Astrocyte of the hippocampus (primary cell): Measurements from ENCODE around the gene MARCHF10.
"Not testable (repeated sequence)": the region's sequence is repeated elsewhere in the genome, so short reads cannot be mapped to it uniquely, and the experiment has no call there.

Experiments
- DNase-seq: peaks from one replicate; pipeline ENCODE4 v3.0.0; 2011; ENCODE audit warnings: low read depth, low spot score

Gene MARCHF10

GRCh38 chr17:62807812-62808575, at the start of gene MARCHF10:
MARCHF10 (minus strand) TSS chr17:62808314; CDS start chr17:62801735, 6,579 bp downstream.
- DNase-seq = peak; percentile 62

GRCh38 chr17:62857526-62857925, 49.4 kb upstream of the MARCHF10 start:
- no peak for DNase-seq

GRCh38 chr17:62856594-62856993, 48.5 kb upstream of the MARCHF10 start:
- DNase-seq = no peak

- no peak for DNase-seq
These were observed 47.0 kb upstream of the MARCHF10 start for GRCh38 chr17:62855156-62855555.

- DNase-seq = no peak
These were observed 46.1 kb upstream of the MARCHF10 start for GRCh38 chr17:62854098-62854680.

GRCh38 chr17:62852195-62852594, 44.1 kb upstream of the MARCHF10 start:
- no peak for DNase-seq

- DNase-seq = not testable (repeated sequence)
These were observed 41.7 kb upstream of the MARCHF10 start for GRCh38 chr17:62849591-62850415.

- DNase-seq = no peak
These were observed 40.2 kb upstream of the MARCHF10 start for GRCh38 chr17:62848334-62848733.

GRCh38 chr17:62847426-62847825, 39.3 kb upstream of the MARCHF10 start:
- DNase-seq = no peak

GRCh38 chr17:62840871-62841270, 32.8 kb upstream of the MARCHF10 start:
- no peak for DNase-seq

GRCh38 chr17:62833816-62834215, 25.7 kb upstream of the MARCHF10 start:
- not testable (repeated sequence) for DNase-seq

GRCh38 chr17:62832405-62832804, 24.3 kb upstream of the MARCHF10 start:
- no peak for DNase-seq

GRCh38 chr17:62831066-62831465, 23.0 kb upstream of the MARCHF10 start:
- not testable (repeated sequence) for DNase-seq

GRCh38 chr17:62827746-62828485, 19.8 kb upstream of the MARCHF10 start:
- DNase-seq = peak; percentile 31

GRCh38 chr17:62826956-62827355, 18.8 kb upstream of the MARCHF10 start:
- no peak for DNase-seq

- no peak for DNase-seq
These were observed 17.1 kb upstream of the MARCHF10 start for GRCh38 chr17:62825182-62825581.

- DNase-seq = peak; percentile 94
These were observed 16.4 kb upstream of the MARCHF10 start for GRCh38 chr17:62824290-62825131.

- no peak for DNase-seq
These were observed 15.2 kb upstream of the MARCHF10 start for GRCh38 chr17:62823111-62823893.

- peak; percentile 65 for DNase-seq
These were observed 14.2 kb upstream of the MARCHF10 start for GRCh38 chr17:62822080-62822904.
